GM12864 (cell line): ENCODE data around the gene SPATA24.

Source experiments
- DNase-seq: peaks from one replicate; pipeline ENCODE4 v3.0.0-alpha.2; 2011; ENCODE audit warnings: low read depth
- H3K4me3 ChIP-seq: 2 replicates; pipeline ENCODE4 v1.5.1; 2011; ENCODE audit warnings: mild to moderate bottlenecking, low read depth, low read length, control low read depth
- CTCF ChIP-seq: IDR thresholded peaks from 2 replicates; pipeline ENCODE4 v1.5.1; 2011; ENCODE audit warnings: low read depth, mild to moderate bottlenecking, moderate library complexity, low read length, control low read depth, inconsistent platforms; ENCODE audit errors: missing control alignments

Gene SPATA24

GRCh38 chr5:139371482-139372435 is 32.1 kb downstream of the SPATA24 start:
- no peak for DNase-seq
- TF ChIP-seq CTCF = no peak
- no peak overlapping the region for H3K4me3 ChIP-seq

GRCh38 chr5:139369181-139369580 is 34.7 kb downstream of the SPATA24 start:
- H3K4me3 ChIP-seq = no peak overlapping the region
- no peak for TF ChIP-seq CTCF
- no peak for DNase-seq

GRCh38 chr5:139368613-139369012 is 35.3 kb downstream of the SPATA24 start:
- DNase-seq = no peak
- TF ChIP-seq CTCF = peak; percentile 7
- H3K4me3 ChIP-seq = no peak overlapping the region

- DNase-seq = no peak
- TF ChIP-seq CTCF = no peak
- H3K4me3 ChIP-seq = no peak overlapping the region
Observed at GRCh38 chr5:139364466-139364865, 39.4 kb downstream of the SPATA24 start.

GRCh38 chr5:139363937-139364336 is 40.0 kb downstream of the SPATA24 start:
- TF ChIP-seq CTCF = no peak
- DNase-seq = no peak
- H3K4me3 ChIP-seq = no peak overlapping the region

GRCh38 chr5:139361835-139362429 is 42.0 kb downstream of the SPATA24 start:
- H3K4me3 ChIP-seq = no peak overlapping the region
- no peak for TF ChIP-seq CTCF
- DNase-seq = no peak
